Activated naive CD4-positive, alpha-beta T cell treated with anti-CD3 and anti-CD28 coated beads, Interleukin-2, amount 10 ng/mL, durations not matched to agents 7 days and 5 days (primary cell): ENCODE measurements around the gene ANKMY1.
A peak's percentile ranks its signal among the peaks of the same experiment; 100 is the strongest.
"Not testable (repeated sequence)": the region's sequence is repeated elsewhere in the genome, so short reads cannot be mapped to it uniquely, and the experiment has no call there.

ENCODE experiments used
- CTCF ChIA-PET: fragments of 350-600 bp; sonication (Branson Sonifier 250); formaldehyde crosslinking; loops from one replicate; lab custom pipeline; 2021; ENCODE audit warnings: antibody characterized with exemption; lab: Charles Lee
- DNase-seq: peaks from one replicate; pipeline ENCODE4 v3.0.0-alpha.2; 2020
- H3K27ac Mint-ChIP-seq: one replicate; pipeline ENCODE4 v1.8.0; 2021; ENCODE audit warnings: mild to moderate bottlenecking, moderate library complexity, mixed read lengths
- H3K27me3 Mint-ChIP-seq: one replicate; pipeline ENCODE4 v1.8.0; 2021; ENCODE audit warnings: mild to moderate bottlenecking, mixed read lengths
- H3K36me3 Mint-ChIP-seq: one replicate; pipeline ENCODE4 v1.8.0; 2021; ENCODE audit warnings: mixed read lengths
- H3K4me1 Mint-ChIP-seq: one replicate; pipeline ENCODE4 v1.8.0; 2021; ENCODE audit warnings: mixed read lengths
- H3K4me3 Mint-ChIP-seq: one replicate; pipeline ENCODE4 v1.8.0; 2021; ENCODE audit warnings: mild to moderate bottlenecking, moderate library complexity, mixed read lengths
- H3K9me3 Mint-ChIP-seq: one replicate; pipeline ENCODE4 v1.8.0; 2021; ENCODE audit warnings: mixed read lengths

Gene ANKMY1

DNA sequence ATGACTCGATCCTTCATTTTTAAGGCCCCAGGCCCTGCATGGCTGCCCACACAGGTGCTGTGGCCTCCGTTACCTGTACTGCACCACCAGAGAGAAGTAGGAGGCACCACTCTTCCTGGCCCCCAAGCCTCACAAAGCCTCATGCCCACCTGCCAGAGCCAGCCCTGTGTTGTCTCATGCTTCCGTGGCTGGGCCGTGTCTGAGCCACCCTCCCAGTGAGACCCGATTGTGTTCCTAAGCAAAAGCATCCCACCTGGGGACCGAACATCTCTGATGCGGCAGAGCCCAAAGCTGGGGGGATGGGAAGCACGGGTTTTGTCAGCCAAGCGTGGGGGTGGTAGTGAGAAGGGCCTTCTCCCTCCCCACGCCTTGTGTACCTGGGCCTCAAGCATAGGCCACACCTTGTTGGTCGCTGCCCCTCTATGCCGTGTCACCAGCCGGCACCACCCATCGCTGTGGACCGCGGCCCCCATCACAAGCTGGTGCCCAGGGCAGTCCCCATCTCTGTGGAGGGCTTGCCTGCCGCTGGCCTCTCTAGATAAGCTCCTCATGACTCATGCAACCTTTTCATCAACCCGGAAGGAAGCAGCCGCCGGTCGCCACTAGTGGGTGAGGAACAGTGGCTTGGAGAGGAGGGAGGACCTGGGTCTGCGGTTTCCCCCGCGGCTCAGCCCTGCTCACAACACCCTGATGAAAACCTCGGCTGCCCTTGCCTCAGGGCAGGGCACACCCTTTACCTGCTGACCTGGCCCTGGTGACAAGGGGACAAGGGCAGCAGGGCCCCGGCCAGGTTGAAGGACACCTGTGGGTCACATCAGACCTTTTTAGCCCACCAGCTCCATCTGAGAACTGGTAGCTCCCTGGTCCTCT lies 7.8 kb upstream of the ANKMY1 start:
- Mint-ChIP-seq H3K27ac (peak overlapping the region; percentile 95), H3K36me3 (peaks cover 50% of the 10 kb centered on the region), H3K9me3 (no peaks in the 10 kb centered on the region), H3K4me3 (peak overlapping the region; percentile 91), H3K4me1 (peaks cover 67% of the 10 kb centered on the region), H3K27me3 (no peaks in the 10 kb centered on the region)
- CTCF ChIA-PET = interaction anchor here (0.8 to 7.9 kb wide), 10 partner anchors 9 to 64 kb away, joined by 3 to 100 read pairs (median 6); partner anchors contain the start of gene CAPN10
- DNase-seq = peak; percentile 95

DNA sequence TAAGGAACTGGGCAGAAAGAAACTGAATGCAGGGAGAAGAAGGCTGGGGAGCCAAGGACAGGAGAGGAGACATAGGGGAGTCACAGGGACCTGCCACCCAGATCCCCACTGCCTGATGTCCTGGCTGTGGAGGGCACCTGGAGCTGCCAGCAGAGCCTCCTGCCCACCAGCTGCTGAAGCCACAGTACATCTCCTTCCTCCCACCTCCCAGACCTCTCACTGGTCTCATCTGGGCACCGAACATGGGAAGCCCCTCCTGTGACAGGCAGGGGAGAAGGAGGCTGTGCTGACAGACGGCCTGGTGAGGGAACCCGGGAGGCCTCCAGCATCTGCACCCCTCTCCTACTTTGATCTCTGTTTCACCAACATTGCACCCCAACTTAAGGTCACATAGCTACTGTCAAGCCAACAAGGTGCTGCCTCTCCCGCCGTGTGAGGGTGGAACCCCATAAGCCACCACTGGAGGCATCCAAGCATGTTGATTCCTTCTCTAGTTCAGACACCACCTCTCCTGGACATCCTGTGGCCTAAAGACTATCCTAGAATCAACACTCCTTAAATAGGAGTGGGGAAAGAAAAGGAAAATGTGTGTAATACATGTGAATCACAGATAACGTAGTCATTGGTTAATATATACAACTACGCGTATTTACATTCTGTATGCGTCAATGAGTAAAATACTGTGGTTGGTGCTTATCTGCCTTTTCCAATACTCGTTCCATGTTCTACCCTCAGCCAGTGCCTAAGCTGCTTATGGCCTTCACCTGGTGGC lies 7.0 kb upstream of the ANKMY1 start:
- peak overlapping the region; percentile 95 for H3K27ac Mint-ChIP-seq
- H3K36me3 Mint-ChIP-seq = peaks cover 44% of the 10 kb centered on the region
- CTCF ChIA-PET = interaction anchor here (0.9 to 7.9 kb wide), 5 partner anchors 13 to 57 kb away, joined by 3 to 100 read pairs (median 10); partner anchors contain the start of gene CAPN10
- peaks cover 62% of the 10 kb centered on the region for H3K4me1 Mint-ChIP-seq
- H3K4me3 Mint-ChIP-seq = peak overlapping the region; percentile 91
- DNase-seq = peak; percentile 57
- H3K9me3 Mint-ChIP-seq = no peaks in the 10 kb centered on the region
- H3K27me3 Mint-ChIP-seq = no peaks in the 10 kb centered on the region

DNA sequence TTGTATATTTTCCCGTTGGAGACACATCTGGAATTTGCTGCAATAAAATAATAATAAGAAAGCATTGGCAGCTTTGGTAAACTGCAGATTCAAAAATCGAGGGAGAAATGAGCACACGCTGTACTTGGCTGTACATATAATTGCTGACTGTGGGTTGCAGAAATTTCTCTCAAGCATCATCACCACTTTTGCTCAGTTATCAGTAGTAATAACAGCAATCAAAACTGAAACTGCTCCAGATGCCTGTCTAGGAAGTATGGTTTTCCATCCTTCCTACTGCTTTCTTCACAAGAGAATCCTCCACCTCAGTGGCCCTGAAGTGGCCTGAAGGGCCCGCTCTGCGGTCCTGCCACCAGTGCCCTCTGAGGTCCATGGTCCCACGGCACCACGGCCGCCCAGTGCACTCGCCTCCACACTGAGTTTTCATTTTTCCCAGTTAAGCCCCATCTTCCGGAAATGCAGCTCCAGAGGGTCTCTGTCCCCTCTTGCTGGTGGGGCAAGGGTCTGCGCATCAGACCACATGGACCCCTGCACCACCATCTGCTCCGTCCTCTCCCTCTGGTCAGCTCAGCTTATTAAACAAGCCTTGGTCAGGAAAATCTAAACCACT lies 6.3 kb upstream of the ANKMY1 start:
- Mint-ChIP-seq H3K9me3 (no peaks in the 10 kb centered on the region), H3K4me3 (peak overlapping the region; percentile 91), H3K36me3 (peaks cover 43% of the 10 kb centered on the region), H3K27me3 (no peaks in the 10 kb centered on the region), H3K4me1 (peaks cover 63% of the 10 kb centered on the region), H3K27ac (peak overlapping the region; percentile 95)
- CTCF ChIA-PET = interaction anchor here (1.2 to 7.9 kb wide), 5 partner anchors 12 to 57 kb away, joined by 4 to 100 read pairs (median 10); partner anchors contain the start of gene CAPN10
- DNase-seq = peak; percentile 15

DNA sequence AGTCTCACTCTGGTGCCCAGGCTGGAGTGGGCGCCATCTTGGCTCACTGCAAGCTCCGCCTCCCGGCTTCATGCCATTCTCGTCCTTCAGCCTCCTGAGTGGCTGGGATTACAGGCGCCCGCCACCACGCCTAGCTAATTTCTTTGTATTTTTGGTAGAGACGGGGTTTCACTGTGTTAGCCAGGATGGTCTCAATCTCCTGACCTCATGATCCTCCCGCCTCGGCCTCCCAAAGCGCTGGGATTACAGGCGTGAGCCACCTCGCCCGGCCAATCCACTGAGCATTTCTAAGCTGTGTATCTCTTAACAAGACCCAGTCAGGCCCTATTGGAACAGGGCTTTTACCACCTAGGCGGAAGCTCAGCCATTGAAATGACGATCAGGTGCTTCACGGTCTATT lies 5.4 kb upstream of the ANKMY1 start:
- H3K27ac Mint-ChIP-seq, H3K4me3 Mint-ChIP-seq, H3K27me3 Mint-ChIP-seq, H3K9me3 Mint-ChIP-seq: not testable (repeated sequence)
- peak; percentile 7 for DNase-seq
- CTCF ChIA-PET = interaction anchor here (1.2 to 7.9 kb wide), 2 partner anchors 21 to 49 kb away, joined by 4 to 100 read pairs; partner anchors contain the start of gene CAPN10
- peaks cover 51% of the 10 kb centered on the region for H3K36me3 Mint-ChIP-seq
- peaks cover 71% of the 10 kb centered on the region for H3K4me1 Mint-ChIP-seq

DNA sequence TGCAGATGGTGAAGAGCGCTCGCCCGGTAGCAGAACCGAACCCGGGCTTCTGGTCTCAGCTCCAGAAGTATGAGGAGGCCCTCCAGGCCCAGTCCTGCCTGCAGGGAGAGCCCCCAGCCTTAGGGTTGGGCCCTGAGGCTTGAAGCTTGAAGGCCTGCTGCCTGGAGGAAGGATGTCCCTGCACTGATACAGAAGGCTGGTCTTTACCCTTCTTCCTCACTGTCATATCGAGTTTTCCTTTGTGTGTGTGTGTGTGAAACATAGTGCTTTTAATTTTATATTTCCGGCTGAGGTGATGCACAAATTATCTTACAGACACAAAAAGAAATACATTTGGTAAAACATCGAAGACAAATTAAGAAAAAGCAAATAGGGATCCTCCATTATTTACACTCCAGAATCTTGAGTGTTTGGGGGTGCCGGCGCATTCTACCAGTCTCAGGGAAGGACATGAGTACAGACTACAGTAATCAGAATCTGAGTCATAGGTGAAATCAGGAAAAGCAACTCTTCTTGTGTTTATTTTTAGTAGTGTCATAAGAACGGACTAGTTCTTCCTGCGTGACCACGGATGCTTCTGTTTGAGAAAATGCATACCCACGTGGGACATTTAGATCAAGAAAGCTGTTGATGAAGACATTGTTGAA lies 3.7 kb upstream of the ANKMY1 start:
- DNase-seq = peak; percentile 27
- Mint-ChIP-seq H3K27me3 (no peaks in the 10 kb centered on the region), H3K36me3 (peaks cover 57% of the 10 kb centered on the region), H3K27ac (peak overlapping the region; percentile 90), H3K4me3 (peak overlapping the region; percentile 82), H3K9me3 (no peaks in the 10 kb centered on the region), H3K4me1 (peaks cover 78% of the 10 kb centered on the region)
- CTCF ChIA-PET = interaction anchor here (0.7 to 7.9 kb wide), 3 partner anchors 23 to 48 kb away, joined by 3 to 100 read pairs (median 4); partner anchors contain the start of gene CAPN10

DNA sequence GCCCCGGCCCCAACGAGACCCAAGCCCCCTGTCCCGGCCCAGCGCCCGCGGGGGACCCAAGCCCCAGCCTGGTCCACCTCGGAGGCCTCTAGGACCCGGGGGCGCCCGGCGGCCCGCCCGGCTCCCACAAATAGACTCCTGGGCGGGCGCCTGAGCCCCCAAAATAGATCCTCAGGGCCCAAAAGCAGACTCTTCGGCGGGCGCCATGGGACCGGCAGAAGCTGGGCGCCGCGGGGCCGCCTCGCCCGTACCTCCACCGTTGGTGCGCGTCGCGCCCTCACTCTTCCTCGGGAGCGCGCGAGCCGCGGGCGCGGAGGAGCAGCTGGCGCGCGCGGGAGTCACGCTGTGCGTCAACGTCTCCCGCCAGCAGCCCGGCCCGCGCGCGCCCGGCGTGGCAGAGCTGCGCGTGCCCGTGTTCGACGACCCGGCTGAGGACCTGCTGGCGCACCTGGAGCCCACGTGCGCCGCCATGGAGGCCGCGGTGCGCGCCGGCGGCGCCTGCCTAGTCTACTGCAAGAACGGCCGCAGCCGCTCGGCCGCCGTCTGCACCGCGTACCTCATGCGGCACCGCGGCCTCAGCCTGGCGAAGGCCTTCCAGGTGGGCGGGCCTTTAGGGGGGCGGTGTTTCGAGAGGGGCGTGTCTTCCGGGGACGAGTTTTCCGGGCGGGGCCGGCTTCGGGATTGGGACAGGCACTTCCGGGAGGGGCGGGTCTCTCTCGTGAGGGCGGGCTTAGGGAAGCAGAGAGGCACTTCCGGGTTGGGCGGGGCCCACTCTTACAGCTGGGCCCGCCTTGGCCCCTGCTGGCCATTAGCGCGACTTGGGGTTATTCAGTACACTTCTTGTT lies 2.9 kb upstream of the ANKMY1 start:
- CTCF ChIA-PET = interaction anchor here (1.5 to 7.9 kb wide), 2 partner anchors 24 to 46 kb away, joined by 4 to 100 read pairs; partner anchors contain the start of gene CAPN10
- Mint-ChIP-seq H3K27me3 (no peaks in the 10 kb centered on the region), H3K36me3 (peaks cover 58% of the 10 kb centered on the region), H3K9me3 (no peaks in the 10 kb centered on the region), H3K27ac (peak overlapping the region; percentile 90), H3K4me1 (peaks cover 79% of the 10 kb centered on the region), H3K4me3 (peak overlapping the region; percentile 82)
- DNase-seq = peak; percentile 100

DNA sequence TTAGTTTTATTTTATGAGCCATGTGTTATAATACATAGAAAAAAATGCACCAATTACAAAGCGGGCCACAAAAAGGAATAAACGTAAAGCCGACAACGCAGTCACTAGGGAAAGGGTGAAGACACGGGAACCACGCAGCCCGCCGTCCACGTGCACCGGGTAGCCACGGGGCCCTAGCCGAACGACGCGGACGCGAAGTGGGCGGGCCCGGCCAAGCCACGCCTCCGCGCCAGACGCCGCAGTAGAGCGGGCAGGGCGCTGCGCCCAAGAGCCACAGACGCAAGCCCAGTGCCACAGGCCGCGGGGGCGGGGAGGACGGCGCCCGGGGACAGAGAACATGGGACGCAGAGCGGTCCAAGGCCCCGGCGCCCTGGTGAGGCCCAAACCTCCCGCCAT lies 2.3 kb upstream of the ANKMY1 start, which contains the start of gene DUSP28:
DUSP28 (plus strand) TSS at position 274 of the 396 bp plus-strand sequence. CDS start 328 bp downstream, outside the sequence.
- CTCF ChIA-PET = interaction anchor here (7.9 kb wide), 1 partner anchor 24 kb away, joined by 100 read pairs; the partner anchor contains the start of gene CAPN10
- no peaks in the 10 kb centered on the region for H3K9me3 Mint-ChIP-seq
- DNase-seq = peak; percentile 93
- peak within 1 kb of the TSS; percentile 82 for H3K4me3 Mint-ChIP-seq
- peaks cover 55% of the 10 kb centered on the region for H3K36me3 Mint-ChIP-seq
- H3K27me3 Mint-ChIP-seq = no peaks in the 10 kb centered on the region
- H3K27ac Mint-ChIP-seq = peak within 1 kb of the TSS; percentile 90
- H3K4me1 Mint-ChIP-seq = peaks cover 73% of the 10 kb centered on the region

DNA sequence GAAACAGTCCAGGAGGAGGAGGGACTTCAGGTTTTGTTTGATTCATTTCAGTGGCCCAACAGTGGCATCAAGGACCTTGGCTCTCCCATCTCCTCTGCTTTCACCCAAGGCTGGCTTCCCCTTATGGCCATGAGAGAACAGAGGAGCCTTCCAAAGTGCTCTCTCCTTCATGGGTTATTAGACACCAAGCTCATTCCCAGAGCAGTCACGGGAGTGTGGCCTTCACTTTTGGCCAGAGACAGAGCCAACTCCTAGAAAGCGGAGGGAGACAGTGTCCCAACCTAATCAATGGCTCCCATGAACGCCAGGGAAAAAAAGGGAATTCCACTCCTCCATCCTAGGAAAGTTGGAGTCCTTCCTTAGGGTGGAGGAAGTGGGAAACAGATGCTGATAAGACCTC lies 1.5 kb upstream of the ANKMY1 start:
- H3K4me3 Mint-ChIP-seq = peak overlapping the region; percentile 80
- H3K27me3 Mint-ChIP-seq = no peaks in the 10 kb centered on the region
- CTCF ChIA-PET = no interaction called here
- H3K4me1 Mint-ChIP-seq = peaks cover 65% of the 10 kb centered on the region
- H3K9me3 Mint-ChIP-seq = no peaks in the 10 kb centered on the region
- no peak for DNase-seq
- no peak overlapping the region for H3K27ac Mint-ChIP-seq
- peaks cover 54% of the 10 kb centered on the region for H3K36me3 Mint-ChIP-seq

DNA sequence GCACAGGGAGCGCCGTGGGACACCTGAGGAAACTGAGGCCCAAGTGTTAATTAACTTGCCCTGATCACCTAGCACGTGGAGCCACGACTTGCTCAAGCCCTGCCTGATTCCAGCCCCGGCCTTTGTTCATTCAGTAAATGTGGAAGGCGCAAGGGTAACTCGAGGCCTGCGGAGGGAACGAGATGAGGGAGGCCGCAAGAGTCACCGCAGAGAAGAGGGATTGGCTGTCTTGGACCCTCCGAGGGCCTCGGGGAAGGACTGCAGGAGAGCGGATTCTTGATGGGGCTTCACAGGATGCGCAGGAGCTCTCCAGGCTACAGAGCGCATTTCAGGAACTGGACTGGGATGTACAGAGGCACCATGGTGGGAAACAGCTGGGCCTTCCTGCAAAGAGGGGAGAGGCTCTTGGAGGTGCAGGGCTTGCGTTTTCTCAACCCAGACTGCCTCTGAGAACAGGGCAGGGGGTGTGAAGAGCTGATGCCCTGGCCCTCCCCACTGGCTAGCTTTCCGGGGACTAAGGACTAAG lies 511 bp upstream of the ANKMY1 start:
- H3K4me1 Mint-ChIP-seq = peaks cover 55% of the 10 kb centered on the region
- H3K27ac Mint-ChIP-seq = no peak overlapping the region
- peak overlapping the region; percentile 80 for H3K4me3 Mint-ChIP-seq
- peak; percentile 18 for DNase-seq
- CTCF ChIA-PET = interaction anchor here (1.2 kb wide), 1 partner anchor 44 kb away, joined by 3 read pairs; no protein-coding TSS in a partner anchor
- peaks cover 46% of the 10 kb centered on the region for H3K36me3 Mint-ChIP-seq
- H3K27me3 Mint-ChIP-seq = no peaks in the 10 kb centered on the region
- no peaks in the 10 kb centered on the region for H3K9me3 Mint-ChIP-seq

DNA sequence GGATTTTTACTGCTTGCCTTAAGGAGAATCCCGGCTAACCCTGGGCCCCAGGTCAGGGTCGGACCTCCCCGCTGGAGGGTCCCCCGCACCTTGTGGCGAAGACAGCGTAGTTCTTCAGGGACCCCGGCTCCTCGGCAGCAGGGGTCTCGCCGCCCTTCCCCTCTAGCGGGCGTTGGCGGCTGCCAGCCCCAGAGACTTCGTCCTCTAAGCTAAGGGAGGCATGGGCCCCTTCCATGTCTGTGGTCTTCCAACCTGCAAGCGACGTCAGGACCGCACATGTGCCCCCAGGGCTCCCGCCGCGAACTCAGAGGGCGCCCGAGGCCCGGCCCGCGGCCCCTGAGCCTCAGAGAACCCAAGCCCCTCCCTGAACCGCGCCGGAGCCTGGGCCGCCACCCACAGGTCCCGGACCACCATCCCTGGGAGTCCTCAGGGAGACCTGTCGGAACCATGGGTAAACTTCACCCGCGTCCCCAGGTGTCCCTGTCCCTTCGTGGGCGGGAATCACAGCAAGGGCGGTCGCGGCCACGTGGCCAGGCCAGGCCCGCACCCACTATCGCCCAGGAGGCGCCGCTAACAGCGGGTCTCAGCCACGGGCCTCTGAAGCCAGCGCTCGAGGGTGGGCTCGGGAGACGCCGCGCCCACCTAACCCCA lies 562 bp downstream of the ANKMY1 start:
- CTCF ChIA-PET = interaction anchor here (1.0 to 1.4 kb wide), 3 partner anchors 9 to 46 kb away, joined by 3 to 7 read pairs (median 4); no protein-coding TSS in a partner anchor
- Mint-ChIP-seq H3K36me3 (peaks cover 42% of the 10 kb centered on the region), H3K4me1 (peaks cover 44% of the 10 kb centered on the region), H3K9me3 (no peaks in the 10 kb centered on the region), H3K4me3 (no peak overlapping the region), H3K27ac (peak overlapping the region; percentile 28), H3K27me3 (no peaks in the 10 kb centered on the region)
- DNase-seq = no peak

DNA sequence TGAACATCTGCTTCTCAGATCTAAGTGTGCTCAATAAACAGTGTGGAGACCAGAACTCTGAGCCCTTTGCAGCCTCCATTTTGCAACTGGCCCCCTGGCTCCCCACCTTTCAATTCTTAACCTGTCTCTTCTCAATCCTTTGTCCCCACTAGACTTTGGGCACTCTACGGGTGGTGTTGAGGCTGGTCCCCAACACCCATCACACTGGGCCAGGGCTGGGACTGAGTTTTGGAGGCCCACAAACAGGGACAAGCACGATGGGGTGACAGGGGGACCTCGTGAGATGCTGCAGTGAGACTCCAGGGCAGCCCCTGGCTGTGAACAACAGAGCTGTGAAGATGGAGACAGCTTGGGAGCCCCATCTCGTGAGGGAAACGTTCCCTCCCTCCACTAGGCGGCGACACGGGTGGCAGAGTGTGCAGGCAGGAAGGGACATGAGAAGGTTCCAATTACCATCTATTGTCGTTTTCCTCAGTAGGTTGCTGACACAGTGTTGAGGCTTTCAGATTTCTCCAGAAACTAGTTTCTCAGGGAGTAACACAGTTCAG lies 1.2 kb downstream of the ANKMY1 start:
- peaks cover 45% of the 10 kb centered on the region for H3K36me3 Mint-ChIP-seq
- CTCF ChIA-PET = interaction anchor here (1.0 to 1.4 kb wide), 4 partner anchors 10 to 235 kb away, joined by 3 to 7 read pairs (median 4); no protein-coding TSS in a partner anchor
- H3K4me3 Mint-ChIP-seq = no peak overlapping the region
- H3K9me3 Mint-ChIP-seq = peaks cover 3% of the 10 kb centered on the region
- H3K4me1 Mint-ChIP-seq = peaks cover 43% of the 10 kb centered on the region
- peak; percentile 84 for DNase-seq
- no peaks in the 10 kb centered on the region for H3K27me3 Mint-ChIP-seq
- peak overlapping the region; percentile 28 for H3K27ac Mint-ChIP-seq
